ENCODE measurements around the gene B4GALT5.
"Not testable (repeated sequence)": the region's sequence is repeated elsewhere in the genome, so short reads cannot be mapped to it uniquely, and the experiment has no call there.

The B4GALT5 gene

DNA sequence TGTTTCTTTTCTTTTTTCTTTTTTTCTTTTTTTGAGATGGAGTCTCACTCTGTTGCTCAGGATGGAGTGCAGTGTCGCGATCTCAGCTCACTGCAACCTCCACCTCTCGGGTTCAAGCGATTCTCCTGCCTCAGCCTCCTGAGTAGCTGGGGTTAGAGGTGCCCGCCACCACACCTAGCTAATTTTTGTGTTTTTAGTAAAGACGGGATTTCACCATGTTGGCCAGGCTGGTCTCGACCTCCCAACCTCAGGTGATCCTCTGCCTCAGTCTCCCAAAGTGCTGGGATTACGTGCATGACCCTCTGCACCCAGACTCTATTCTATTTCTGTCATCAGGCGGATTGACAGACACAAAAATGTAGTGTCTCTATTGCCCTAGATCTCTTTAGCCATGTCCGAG, 88.7 kb downstream of the B4GALT5 start:
- DNase-seq = not testable (repeated sequence)

- no peak for DNase-seq
These were observed 89.4 kb downstream of the B4GALT5 start for GRCh38 chr20:49624317-49624716.

- DNase-seq = no peak
These were observed 91.4 kb downstream of the B4GALT5 start for GRCh38 chr20:49622243-49622642.

DNA sequence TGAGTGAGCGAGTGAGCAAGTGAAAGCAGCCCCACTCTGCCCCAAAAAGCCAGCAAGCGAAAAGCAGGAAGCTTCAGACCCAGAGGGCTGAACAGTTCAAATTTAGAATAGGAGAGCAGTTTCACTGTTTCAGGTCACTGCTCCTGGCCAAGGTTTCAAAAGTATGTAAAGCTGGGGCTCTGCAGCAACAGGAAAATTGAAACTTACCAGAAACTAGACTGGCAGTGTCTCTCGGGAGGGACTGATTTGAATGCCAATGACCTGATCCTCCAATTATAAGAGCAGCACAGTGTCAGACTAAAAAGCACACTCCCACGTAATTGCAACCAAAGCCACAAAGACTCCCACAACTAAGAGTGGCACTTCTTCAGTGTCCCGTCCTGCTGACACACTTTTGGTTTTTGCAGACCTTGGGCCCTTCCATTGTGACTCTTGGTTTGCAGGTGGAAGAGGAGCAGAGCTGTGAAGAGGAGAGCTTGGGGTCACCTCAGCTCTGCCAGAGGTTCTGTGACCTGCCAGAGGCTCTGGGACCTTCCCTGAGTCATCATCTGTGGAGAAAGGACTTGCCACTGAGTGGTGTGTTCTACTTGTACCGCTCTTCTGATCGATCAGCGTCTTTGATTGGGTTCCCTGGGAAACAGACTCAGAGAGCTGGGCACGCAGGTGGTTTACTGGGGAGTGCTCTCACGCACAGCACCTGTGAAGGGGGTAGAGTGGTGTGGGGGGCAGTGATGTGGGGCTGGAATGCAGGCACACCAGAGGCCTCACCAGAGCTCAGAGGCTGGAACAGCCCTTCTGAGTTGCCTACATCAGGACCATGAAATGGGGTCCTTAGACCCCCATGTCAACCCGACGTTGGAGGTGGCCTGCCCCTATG, 93.1 kb downstream of the B4GALT5 start:
- DNase-seq = no peak

DNA sequence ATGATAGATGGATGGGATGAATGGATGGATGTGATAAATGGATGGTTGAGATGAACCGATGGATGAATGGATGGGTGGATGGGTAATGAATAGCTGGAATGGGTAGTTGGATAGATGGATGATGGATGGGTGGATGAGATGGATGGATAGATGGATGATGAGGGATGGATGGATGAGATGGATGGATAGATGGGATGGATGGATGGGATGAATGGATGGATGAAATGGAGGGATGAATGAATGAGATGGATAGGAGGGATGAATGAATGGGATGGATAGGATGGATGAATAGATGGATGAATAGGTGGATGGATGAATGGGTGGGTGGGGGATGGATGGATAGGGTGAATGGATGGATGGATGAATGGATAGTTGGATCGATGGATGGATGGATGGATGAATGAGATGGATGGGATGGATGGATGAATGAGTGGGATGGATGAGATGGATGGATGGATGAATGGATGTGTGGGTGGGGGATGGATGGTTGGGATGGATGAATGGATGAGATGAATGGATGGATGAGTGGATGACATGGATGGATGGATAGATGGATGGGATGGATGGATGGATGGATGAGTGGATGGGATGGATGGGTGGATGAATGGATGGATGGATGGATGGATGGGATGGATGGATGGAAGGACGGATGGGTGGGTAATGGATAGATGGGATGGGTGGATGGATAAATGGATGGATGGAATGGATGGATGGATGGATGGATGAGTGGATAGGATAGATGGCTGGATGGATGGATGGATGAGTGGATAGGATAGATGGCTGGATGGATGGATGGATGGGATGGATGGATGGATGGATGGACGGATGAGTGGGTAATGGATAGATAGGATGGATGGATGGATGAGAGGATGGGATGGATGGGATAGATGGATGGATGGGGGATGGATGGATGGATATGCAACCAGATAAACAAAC, 94.3 kb downstream of the B4GALT5 start:
- no peak for DNase-seq

DNA sequence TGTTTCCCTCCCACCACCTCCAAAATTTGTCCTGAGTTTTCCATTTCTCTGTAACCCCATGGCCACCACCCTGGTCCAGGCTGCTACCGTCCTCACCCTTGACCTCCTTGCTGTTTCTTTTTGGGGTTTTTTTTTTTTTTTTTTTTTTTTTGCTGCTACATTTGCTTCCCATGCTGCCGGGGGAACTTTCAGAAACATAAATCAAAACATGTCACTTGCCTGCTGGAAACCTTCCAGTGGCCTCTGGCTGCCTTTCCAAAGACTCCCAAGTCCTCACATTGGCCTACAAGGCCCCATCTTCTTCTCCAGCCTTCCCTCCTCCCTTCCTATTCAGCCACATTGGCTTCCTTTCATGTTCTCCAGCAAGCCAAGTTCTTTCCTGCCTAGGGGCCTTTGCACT, 95.4 kb downstream of the B4GALT5 start:
- DNase-seq = no peak

GRCh38 chr20:49617394-49617793, 96.3 kb downstream of the B4GALT5 start:
- DNase-seq = not testable (repeated sequence)

DNA sequence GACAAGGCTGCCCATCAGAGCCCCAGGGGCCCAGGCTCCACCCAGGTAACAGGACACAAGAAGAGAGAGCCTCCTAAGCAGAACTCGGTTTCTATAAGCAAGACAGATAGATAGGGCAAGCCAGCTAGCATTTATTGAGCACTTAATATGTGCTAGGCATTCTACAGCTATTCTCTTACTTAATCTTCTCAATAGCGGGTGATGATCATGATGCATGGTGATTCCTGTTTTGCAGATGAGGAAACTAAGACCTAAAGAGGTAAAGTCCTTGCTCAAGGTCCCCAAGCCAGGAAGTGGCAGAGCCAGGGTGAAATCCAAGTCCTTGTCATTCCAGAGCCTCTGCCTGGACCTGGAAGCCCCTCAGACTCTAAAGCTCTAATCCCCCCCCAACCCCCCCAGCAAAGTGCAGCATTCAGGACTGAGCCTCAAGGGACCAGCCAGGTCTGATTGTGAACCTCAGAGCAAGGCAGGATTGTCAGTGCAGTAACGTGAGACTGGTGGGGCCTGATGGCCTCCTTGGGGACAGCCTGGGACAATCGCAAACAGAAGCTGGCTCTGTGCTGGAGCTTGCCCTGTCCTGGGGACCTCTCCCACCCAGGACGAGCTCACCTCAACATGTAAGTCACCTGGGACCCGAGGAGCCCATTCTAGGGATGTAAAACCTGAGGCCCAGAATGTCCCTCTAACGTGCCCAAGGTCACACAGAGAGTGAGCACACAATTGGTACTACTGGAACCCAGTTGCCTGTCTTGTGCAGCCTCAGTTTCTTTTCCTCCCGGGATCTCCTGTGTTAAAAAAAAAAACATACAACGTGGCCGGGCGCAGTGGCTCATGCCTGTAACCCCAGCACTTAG, 97.3 kb downstream of the B4GALT5 start:
- no peak for DNase-seq

DNA sequence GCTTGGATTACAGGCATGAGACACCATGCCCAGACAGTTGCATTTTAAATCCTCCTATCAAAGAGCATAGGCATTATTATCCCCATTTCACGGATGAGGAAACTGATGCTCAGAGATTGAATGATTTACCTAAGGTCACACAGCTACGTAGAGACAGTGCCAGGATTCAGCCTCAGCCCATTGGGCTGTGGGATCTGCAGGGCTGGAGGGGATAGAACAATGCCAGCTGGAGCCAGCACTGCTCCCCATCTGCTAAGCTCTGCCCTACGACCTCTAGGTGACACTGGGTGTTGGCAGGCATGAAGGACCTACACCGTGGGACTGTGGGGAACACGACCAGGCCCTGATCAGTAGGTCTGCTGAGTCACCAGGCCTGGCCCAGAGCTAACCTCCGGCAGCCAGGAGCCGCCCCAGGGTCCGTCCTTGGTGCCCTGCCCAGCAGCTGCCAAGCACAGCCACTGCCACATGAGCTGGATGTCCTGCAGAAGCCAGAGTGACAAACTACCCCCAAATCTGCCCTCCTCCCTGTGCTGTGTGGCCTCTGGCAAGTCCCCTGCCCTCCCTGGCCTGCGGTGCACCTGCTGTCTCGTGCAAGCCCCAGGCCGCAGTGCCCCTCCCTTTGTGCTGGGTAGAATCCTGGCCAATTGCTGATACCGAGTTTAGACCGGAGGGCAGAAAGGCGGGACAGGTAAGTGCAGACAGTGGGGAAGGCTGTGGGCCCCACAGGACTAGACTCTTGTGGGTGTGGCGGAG, 98.1 kb downstream of the B4GALT5 start:
- no peak for DNase-seq

DNA sequence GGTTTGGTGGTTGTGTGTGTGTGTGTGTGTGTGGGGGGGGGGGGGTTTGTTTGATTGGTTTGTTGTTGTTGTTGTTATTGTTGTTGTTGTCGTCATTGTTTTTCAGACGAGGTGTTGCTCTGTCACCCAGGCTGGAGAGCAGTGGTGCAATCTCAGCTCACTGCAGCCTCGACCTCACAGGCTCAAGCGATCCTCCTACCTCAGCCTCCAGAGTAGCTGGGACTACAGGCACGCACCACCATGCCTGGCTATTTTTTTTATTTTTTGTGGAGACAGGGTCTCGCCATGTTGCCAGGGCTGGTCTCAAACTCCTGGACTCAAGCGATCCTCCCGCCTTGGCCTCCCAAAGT, 98.7 kb downstream of the B4GALT5 start:
- DNase-seq = not testable (repeated sequence)

DNA sequence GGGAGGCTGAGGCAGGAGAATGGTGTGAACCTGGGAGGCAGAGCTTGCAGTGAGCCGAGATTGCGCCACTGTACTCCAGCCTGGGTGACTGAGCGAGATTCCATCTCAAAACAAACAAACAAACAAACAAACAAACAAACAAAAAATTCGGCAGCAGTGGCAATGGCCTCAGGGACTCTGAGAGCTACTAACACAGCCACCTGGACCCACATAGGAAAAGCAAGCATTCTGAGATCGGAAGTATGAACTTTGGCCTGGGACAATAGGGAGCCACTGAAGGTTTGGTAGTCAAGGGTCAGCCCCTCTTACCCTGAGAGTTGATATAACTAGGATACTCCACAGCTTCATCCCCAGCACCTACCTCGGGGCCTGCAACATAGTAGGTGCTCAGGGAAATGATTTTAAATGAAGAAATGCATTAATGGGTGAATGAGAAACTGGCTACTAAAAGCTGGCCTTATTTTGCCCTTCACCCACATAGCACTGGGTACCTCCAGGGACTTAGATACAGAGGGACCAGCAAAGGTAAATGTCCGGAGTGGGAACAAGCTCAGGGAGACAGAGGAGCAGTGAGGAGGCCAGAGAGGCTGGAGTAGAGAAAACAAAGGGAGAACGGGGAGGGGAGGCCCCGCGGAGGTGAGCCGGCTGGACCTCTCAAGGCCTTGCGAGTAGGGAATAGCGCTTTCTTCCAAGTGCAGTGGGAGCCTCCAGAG, 99.2 kb downstream of the B4GALT5 start:
- no peak for DNase-seq

GRCh38 chr20:49612127-49612738, 101.4 kb downstream of the B4GALT5 start:
- no peak for DNase-seq

DNA sequence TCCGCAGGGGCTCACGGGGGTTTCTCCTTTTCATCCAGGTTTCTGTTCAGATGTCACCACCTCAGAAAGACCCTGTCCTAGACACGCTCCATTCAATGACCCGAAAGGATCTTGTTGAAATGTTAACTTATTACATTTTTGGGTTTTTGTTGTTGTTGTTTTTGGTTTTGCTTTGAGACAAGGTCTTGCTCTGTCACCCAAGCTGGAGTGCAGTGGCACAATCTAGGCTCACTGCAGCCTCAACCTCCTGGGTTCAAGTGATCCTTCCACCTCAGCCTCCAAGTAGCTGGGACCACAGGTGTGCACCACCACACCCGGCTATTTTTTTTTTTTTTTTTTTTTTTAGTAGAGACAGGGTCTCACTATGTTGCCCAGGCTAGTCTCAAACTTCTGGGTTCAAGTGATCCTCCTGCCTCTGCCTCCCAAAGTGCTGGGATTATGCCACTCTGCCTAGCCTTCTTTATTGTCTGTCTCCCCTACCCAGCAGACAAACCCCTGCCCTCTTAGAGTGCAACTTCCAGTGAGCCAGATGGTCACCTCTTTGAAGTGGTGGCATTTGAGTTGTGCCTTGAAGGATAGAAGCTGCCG, 102.0 kb downstream of the B4GALT5 start:
- not testable (repeated sequence) for DNase-seq

DNA sequence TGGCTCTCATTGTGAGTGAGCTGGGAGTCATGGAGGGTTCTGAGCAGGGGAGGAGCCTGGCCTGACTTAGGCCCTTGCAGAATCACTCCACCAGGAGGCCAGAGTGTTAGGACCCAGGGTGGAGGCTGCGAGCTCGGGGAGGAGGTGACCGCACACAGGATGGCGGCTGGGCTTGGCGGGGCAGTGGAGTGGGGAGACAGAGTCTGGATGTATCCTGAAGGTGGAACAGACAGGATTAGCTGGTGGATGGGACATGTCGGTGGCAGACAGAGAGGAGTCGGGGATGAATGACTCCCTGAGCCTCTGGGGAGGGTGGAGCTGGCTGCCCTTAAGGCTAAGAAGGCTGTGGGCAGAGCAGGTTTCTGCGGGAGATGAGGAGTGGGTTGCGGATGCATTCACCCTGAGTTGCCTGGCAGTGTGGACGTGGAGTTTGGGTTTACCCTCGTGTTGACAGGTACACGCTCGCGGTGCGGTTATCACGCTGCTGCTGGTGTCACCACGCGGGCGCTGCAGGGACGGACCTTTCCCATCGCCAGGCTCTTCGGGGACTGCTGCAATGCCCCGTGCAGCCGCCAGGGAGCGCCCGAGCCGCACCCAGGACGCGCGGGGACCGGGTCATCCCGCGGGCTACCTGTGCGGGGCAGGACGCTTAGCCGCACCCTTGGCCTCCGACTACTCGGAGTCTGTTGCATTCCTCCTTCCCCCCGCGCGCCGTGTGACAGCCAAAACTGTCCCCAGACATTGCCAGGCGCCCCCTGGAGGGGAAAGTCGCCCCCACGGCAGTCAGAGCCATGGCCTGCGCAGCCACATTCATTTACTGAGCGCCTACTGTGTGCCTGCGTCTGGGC, 102.8 kb downstream of the B4GALT5 start:
- DNase-seq = peak; percentile 74

- DNase-seq = peak; percentile 75
These were observed 104.7 kb downstream of the B4GALT5 start for GRCh38 chr20:49608752-49609670.

- no peak for DNase-seq
These were observed 106.1 kb downstream of the B4GALT5 start for GRCh38 chr20:49607568-49607967.

- no peak for DNase-seq
These were observed 110.5 kb downstream of the B4GALT5 start for GRCh38 chr20:49603209-49603627.

All from activated CD8-positive, alpha-beta memory T cell treated with anti-CD3 and anti-CD28 coated beads, Interleukin-2, amount 50 U/mL, for 4 hours (primary cell).